ENCODE results near the gene PLCB1.

Gene PLCB1

GRCh38 chr20:8423482-8423881 lies 291.4 kb downstream of the PLCB1 start:
- no peak overlapping the region for H3K4me3 ChIP-seq (replicated peaks; ENCODE audit: low read depth, low read length)
- TF ChIP-seq CTCF (IDR thresholded peaks at IDR 0.05; ENCODE audit: low read length, missing control alignments): no peak
- no peak for DNase-seq (ENCODE audit: low read depth)

DNA sequence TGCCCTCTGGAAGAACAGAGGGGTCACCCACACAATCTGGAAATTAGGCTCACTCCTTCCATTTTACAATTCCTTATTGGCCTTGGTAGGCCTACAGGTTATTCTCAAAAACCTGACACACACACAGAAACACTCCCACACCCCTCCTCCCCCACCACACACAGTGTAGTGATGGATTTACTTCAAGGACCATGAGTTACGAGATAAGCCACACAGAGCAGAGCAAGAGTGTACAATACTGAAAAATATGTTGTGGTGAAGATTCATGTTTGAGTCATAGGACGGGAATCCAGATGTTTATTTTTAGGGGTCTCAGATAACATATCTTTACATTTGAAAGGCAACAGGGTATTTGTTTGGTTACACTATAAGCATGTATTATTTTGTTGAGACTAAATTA lies 291.9 kb downstream of the PLCB1 start:
- no peak overlapping the region for H3K4me3 ChIP-seq (replicated peaks; ENCODE audit: low read depth, low read length)
- DNase-seq (ENCODE audit: low read depth): peak; percentile 80
- TF ChIP-seq CTCF (IDR thresholded peaks at IDR 0.05; ENCODE audit: low read length, missing control alignments): no peak

- no peak for TF ChIP-seq CTCF (IDR thresholded peaks at IDR 0.05; ENCODE audit: low read length, missing control alignments)
- no peak for DNase-seq (ENCODE audit: low read depth)
- no peak overlapping the region for H3K4me3 ChIP-seq (replicated peaks; ENCODE audit: low read depth, low read length)
These were observed 292.9 kb downstream of the PLCB1 start for GRCh38 chr20:8425016-8425415.

- TF ChIP-seq CTCF (IDR thresholded peaks at IDR 0.05; ENCODE audit: low read length, missing control alignments): no peak
- no peak for DNase-seq (ENCODE audit: low read depth)
- H3K4me3 ChIP-seq (replicated peaks; ENCODE audit: low read depth, low read length): no peak overlapping the region
These were observed 293.7 kb downstream of the PLCB1 start for GRCh38 chr20:8425802-8426201.

GRCh38 chr20:8427419-8428040 lies 295.5 kb downstream of the PLCB1 start:
- no peak overlapping the region for H3K4me3 ChIP-seq (replicated peaks; ENCODE audit: low read depth, low read length)
- DNase-seq (ENCODE audit: low read depth): peak; percentile 95
- TF ChIP-seq CTCF (IDR thresholded peaks at IDR 0.05; ENCODE audit: low read length, missing control alignments): no peak

DNA sequence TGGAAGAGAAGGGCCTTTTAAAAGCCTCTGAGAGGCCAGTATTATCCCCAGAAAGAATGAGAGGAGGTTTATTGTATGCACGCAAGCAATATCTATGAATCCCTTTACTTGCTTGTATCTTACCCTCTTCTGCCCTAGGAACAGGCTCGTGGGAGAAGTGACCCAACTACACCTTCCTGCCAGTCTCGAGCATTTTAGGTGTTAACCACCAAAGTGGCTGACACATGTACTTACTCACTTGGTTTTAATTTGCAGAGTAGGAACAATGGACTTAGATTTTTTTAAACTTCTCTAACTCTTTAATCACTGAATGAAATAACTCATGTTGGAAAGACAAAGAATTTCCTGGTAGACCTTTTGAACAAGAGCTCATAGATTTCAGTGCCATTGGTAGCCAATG lies 296.9 kb downstream of the PLCB1 start:
- DNase-seq (ENCODE audit: low read depth): no peak
- no peak overlapping the region for H3K4me3 ChIP-seq (replicated peaks; ENCODE audit: low read depth, low read length)
- TF ChIP-seq CTCF (IDR thresholded peaks at IDR 0.05; ENCODE audit: low read length, missing control alignments): no peak

Measured in fibroblast of pulmonary artery (primary cell).